A549 (cell line): ENCODE data around the gene ADCY10. TPM values are rescaled to one million over a fixed set of nuclear protein-coding genes. Genes with fewer than 3 reads are reported as not detected.

Experiments
- ATAC-seq, 2 experiments: fragments of 200-7000 bp in 1 of 2; fragments of >200 bp in 1 of 2; cut with Nextera tagmentation in 1 of 2; cut with Tn5 transposase in 1 of 2; 3 replicates each; pipeline versions ENCODE4 v1.8.0 to v1.9.1; 2018 to 2020; ENCODE audit warnings: mild to moderate bottlenecking in 1 of 2, moderate library complexity in 1 of 2
- CTCF ChIA-PET: fragments of 300-600 bp; sonication (Branson Sonifier 250); formaldehyde crosslinking; extraction: SDS; loops from one replicate; lab custom pipeline; 2021; ENCODE audit warnings: antibody characterized with exemption, inconsistent platforms; lab: Yijun Ruan, JAX
- POLR2A ChIA-PET: fragments of 350-600 bp; formaldehyde crosslinking; extraction: SDS; loops from one replicate; lab custom pipeline; 2021; ENCODE audit warnings: antibody characterized with exemption, inconsistent platforms; lab: Yijun Ruan, JAX
- DNase-seq, 2 experiments: peaks; one replicate each; pipeline versions ENCODE4 v3.0.0 to v3.0.0-alpha.2; 2011 to 2016; ENCODE audit warnings: low read depth in 1 of 2, low spot score in 1 of 2
- FAIRE-seq: peaks from 2 replicates; lab custom pipeline; 2011; peaks lifted over from hg19 to GRCh38; lab: Jason Lieb, UNC
- H3K27ac ChIP-seq, 2 experiments: fragments of >200 bp; sonication (Bioruptor Twin); formaldehyde crosslinking; 3 replicates each; pipeline ENCODE4 v1.5.1; 2016 to 2017
- H3K4me1 ChIP-seq: fragments of >200 bp; sonication (Bioruptor Twin); formaldehyde crosslinking; 3 replicates; pipeline ENCODE4 v1.6.1; 2016
- H3K4me2 ChIP-seq: fragments of >200 bp; sonication (Bioruptor Twin); formaldehyde crosslinking; 3 replicates; pipeline ENCODE4 v1.6.1; 2016
- H3K4me3 ChIP-seq: fragments of >200 bp; sonication (Bioruptor Twin); formaldehyde crosslinking; 3 replicates; pipeline ENCODE4 v1.5.1; 2016
- H3K9me3 ChIP-seq: fragments of >200 bp; sonication (Bioruptor Twin); formaldehyde crosslinking; 3 replicates; pipeline ENCODE4 v1.6.1; 2016
- CHD4 ChIP-seq: fragments of 200-600 bp; sonication (generic); IDR thresholded peaks from 2 replicates; pipeline ENCODE4 v1.6.1; 2016; ENCODE audit warnings: antibody characterized with exemption, mild to moderate bottlenecking, borderline replicate concordance
- EHF ChIP-seq: fragments of 250-450 bp; sonication (Bioruptor Pico); IDR thresholded peaks from 2 replicates; pipeline ENCODE4 v1.5.0; 2020; ENCODE audit warnings: mild to moderate bottlenecking
- ESRRA ChIP-seq: fragments of 150-350 bp; IDR thresholded peaks from 2 replicates; pipeline ENCODE4 v1.6.1; 2014; ENCODE audit warnings: mild to moderate bottlenecking, low read length, borderline replicate concordance
- FOSB ChIP-seq: fragments of 250-450 bp; sonication (Bioruptor Pico); IDR thresholded peaks from 2 replicates; pipeline ENCODE4 v1.5.0; 2020; ENCODE audit warnings: mild to moderate bottlenecking, moderate library complexity
- GATA3 ChIP-seq: IDR thresholded peaks from 2 replicates; pipeline ENCODE4 v1.6.1; 2012; ENCODE audit warnings: borderline replicate concordance
- HEYL ChIP-seq: fragments of 250-450 bp; sonication (Bioruptor Pico); IDR thresholded peaks from 2 replicates; pipeline ENCODE4 v1.8.0; 2021; ENCODE audit warnings: mild to moderate bottlenecking, moderate library complexity
- HOXB13 ChIP-seq: fragments of 250-450 bp; sonication (Bioruptor Pico); IDR thresholded peaks from 2 replicates; pipeline ENCODE4 v1.5.0; 2020; ENCODE audit warnings: low read depth, mild to moderate bottlenecking, moderate library complexity
- HOXB5 ChIP-seq: fragments of 250-450 bp; sonication (Bioruptor Pico); IDR thresholded peaks from 2 replicates; pipeline ENCODE4 v1.5.0; 2020; ENCODE audit warnings: mild to moderate bottlenecking, moderate library complexity
- JUN ChIP-seq, 2 experiments: fragments of >200 bp; sonication (Bioruptor Twin); formaldehyde crosslinking; IDR thresholded peaks; 2 replicates in 1 of 2; 3 replicates in 1 of 2; pipeline ENCODE4 v1.6.1; 2016 to 2017
- MAZ ChIP-seq: fragments of 150-350 bp; IDR thresholded peaks from 2 replicates; pipeline ENCODE4 v1.6.1; 2014; ENCODE audit warnings: antibody characterized with exemption, low read depth, low read length, borderline replicate concordance
- MYC ChIP-seq: IDR thresholded peaks from 2 replicates; pipeline ENCODE4 v1.6.1; 2012; ENCODE audit warnings: mild to moderate bottlenecking, inconsistent platforms, low read length, improper control_type of control experiment, borderline replicate concordance
- NFE2L2 ChIP-seq: fragments of 150-350 bp; conservative IDR thresholded peaks from 2 replicates; pipeline ENCODE4 v1.6.1; 2014; ENCODE audit warnings: low read length
- NR3C1 ChIP-seq: fragments of >200 bp; sonication (Bioruptor Twin); formaldehyde crosslinking; IDR thresholded peaks from 3 replicates; pipeline ENCODE4 v1.6.1; 2017
- RCOR1 ChIP-seq: fragments of 150-350 bp; IDR thresholded peaks from 2 replicates; pipeline ENCODE4 v1.6.1; 2014; ENCODE audit warnings: antibody characterized with exemption, low read length, low read depth
- RNF2 ChIP-seq: fragments of 200-600 bp; sonication (generic); IDR thresholded peaks from 2 replicates; pipeline ENCODE4 v1.6.1; 2016; ENCODE audit warnings: low read depth, mild to moderate bottlenecking, antibody characterized with exemption, moderate library complexity, borderline replicate concordance
- TFCP2L1 ChIP-seq: fragments of 250-450 bp; sonication (Bioruptor Pico); IDR thresholded peaks from 2 replicates; pipeline ENCODE4 v1.5.0; 2021; ENCODE audit warnings: mild to moderate bottlenecking
- ZC3H11A ChIP-seq: fragments of 450-650 bp; IDR thresholded peaks from 2 replicates; pipeline ENCODE4 v1.6.1; 2014; ENCODE audit warnings: antibody characterized with exemption, mild to moderate bottlenecking
- ZSCAN20 ChIP-seq: fragments of 250-450 bp; sonication (Bioruptor Pico); IDR thresholded peaks from 2 replicates; pipeline ENCODE4 v1.8.0; 2022; ENCODE audit warnings: mild to moderate bottlenecking, moderate library complexity
- WGBS: methylation state at CpG from one replicate; pipeline ENCODE4 v1.1.6; 2017; ENCODE audit errors: missing lambda C conversion rate; 5-methylcytosine and 5-hydroxymethylcytosine counted together
- polyA plus RNA-seq, 4 experiments: library from polyadenylated mRNA; depleted of rRNA in 3 of 4; stranded (reverse); fragments of >200 nt; fragmentation: RNase III in 1 of 4; extraction: RNeasy Plus Mini Kit Qiagen cat#74134 plus additional on column Dnase treatment in 1 of 4; gene quantifications; 2 replicates in 3 of 4; 3 replicates in 1 of 4; pipeline ENCODE4 v1.2.3, GENCODE V29; 2011 to 2017
- TF ChIP-seq, protein P1 (sequence below): fragments of >200 bp; sonication (Bioruptor Twin); formaldehyde crosslinking; IDR thresholded peaks from 3 replicates; pipeline ENCODE4 v1.5.1; 2016
- TF ChIP-seq, protein P2 (sequence below): fragments of 150-350 bp; IDR thresholded peaks from 2 replicates; pipeline ENCODE4 v1.6.1; 2014; ENCODE audit warnings: low read depth, mild to moderate bottlenecking, low read length
- TF ChIP-seq, protein P3 (sequence below): fragments of >200 bp; sonication (Bioruptor Twin); formaldehyde crosslinking; IDR thresholded peaks from 3 replicates; pipeline ENCODE4 v1.6.1; 2016
- TF ChIP-seq, protein P4 (sequence below): fragments of >200 bp; sonication (Bioruptor Twin); formaldehyde crosslinking; IDR thresholded peaks from 2 replicates; pipeline ENCODE4 v1.6.1; 2016
- TF ChIP-seq, protein P5 (sequence below): fragments of 200-600 bp; sonication (generic); IDR thresholded peaks from 2 replicates; pipeline ENCODE4 v1.6.1; 2016; ENCODE audit warnings: antibody characterized with exemption, mild to moderate bottlenecking, moderate library complexity
- TF ChIP-seq, protein P6 (sequence below): fragments of 250-450 bp; sonication (Bioruptor Pico); IDR thresholded peaks from 2 replicates; pipeline ENCODE4 v1.5.0; 2020; ENCODE audit warnings: low read depth, mild to moderate bottlenecking, moderate library complexity

The ADCY10 gene
- polyA plus RNA-seq, 2 of the 4 experiments (the other 2 are of a cell fraction), result 0.03 to 0.18 TPM

DNA sequence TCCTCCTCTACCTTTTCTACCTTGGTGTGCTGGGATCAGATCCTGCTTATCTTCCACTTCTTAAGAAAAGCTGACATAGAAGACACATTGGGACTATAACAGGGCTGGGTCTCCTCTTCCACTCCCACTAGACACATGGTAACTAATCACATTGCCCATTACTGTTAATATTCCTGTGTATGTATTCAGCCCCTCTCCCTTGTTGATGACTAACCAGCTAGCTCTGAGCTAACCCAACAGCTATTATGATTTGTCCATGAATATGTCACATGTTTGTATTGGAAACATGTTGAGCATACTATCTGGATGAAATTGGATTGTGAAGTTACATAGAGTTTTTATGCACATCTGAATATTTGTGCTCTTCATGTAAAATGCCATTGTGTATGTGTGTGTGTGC is 139.2 kb downstream of the ADCY10 start:
- ChIA-PET CTCF (interaction anchor here (0.7 to 2.0 kb wide), 2 partner anchors 11 to 16 kb away, joined by 3 to 6 read pairs; no protein-coding TSS in a partner anchor), POLR2A (no interaction called here)
- ATAC-seq (no peak), DNase-seq (peak in 1 of 2 experiments; percentile 5), FAIRE-seq (peak; percentile 67)
- H3K27ac ChIP-seq, result no peak overlapping the region
- H3K4me3 ChIP-seq, result no peak overlapping the region
- TF ChIP-seq, protein P1, sequence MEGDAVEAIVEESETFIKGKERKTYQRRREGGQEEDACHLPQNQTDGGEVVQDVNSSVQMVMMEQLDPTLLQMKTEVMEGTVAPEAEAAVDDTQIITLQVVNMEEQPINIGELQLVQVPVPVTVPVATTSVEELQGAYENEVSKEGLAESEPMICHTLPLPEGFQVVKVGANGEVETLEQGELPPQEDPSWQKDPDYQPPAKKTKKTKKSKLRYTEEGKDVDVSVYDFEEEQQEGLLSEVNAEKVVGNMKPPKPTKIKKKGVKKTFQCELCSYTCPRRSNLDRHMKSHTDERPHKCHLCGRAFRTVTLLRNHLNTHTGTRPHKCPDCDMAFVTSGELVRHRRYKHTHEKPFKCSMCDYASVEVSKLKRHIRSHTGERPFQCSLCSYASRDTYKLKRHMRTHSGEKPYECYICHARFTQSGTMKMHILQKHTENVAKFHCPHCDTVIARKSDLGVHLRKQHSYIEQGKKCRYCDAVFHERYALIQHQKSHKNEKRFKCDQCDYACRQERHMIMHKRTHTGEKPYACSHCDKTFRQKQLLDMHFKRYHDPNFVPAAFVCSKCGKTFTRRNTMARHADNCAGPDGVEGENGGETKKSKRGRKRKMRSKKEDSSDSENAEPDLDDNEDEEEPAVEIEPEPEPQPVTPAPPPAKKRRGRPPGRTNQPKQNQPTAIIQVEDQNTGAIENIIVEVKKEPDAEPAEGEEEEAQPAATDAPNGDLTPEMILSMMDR, result no peak
- TF ChIP-seq RCOR1, result no peak
- no peak for TF ChIP-seq HOXB5 (CRISPR knock-in tag)
- no peak for TF ChIP-seq TFCP2L1 (CRISPR knock-in tag)
- TF ChIP-seq CHD4, result no peak
- TF ChIP-seq GATA3, result no peak
- peaks cover 10% of the 10 kb centered on the region; the same call in 2 of the 3 replicates for H3K4me1 ChIP-seq
- no peak overlapping the region for H3K4me2 ChIP-seq
- H3K9me3 ChIP-seq, result no peaks in the 10 kb centered on the region

DNA sequence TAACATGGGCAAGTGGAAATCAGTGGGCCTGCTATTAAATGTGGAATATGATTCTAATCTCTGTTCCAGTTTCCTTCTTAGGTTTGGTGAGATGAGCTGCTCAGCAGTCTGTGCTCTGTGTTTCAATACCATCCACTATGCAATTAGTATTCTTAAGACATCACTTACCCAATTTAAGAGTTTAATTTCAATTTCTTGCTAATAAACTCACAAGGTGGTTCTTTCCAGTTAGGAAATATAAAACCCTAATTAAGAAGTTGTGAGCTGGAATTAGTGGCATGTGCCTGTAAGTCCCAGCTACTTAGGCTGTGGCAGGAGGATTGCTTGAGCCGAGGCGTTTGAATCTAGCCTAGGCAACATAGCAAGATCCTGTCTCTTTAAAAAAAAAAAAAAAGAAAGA is 140.4 kb downstream of the ADCY10 start:
- Histone ChIP-seq H3K4me2 (no peak overlapping the region), H3K4me1 (peaks cover 10% of the 10 kb centered on the region; the same call in 2 of the 3 replicates), H3K27ac (no peak overlapping the region), H3K4me3 (no peak overlapping the region), H3K9me3 (no peaks in the 10 kb centered on the region)
- ChIA-PET CTCF (interaction anchor here (1.2 to 2.0 kb wide), 2 partner anchors 17 to 34 kb away, joined by 3 to 6 read pairs; no protein-coding TSS in a partner anchor), POLR2A (no interaction called here)
- WGBS, result 93% methylated on average over 2 of the region's 2 CpGs
- FAIRE-seq (no peak), DNase-seq (no peak), ATAC-seq (no peak)
- TF ChIP-seq RNF2 (no peak), GATA3 (no peak), FOSB (no peak), ESRRA (no peak), TFCP2L1 (CRISPR knock-in tag) (no peak), NR3C1 (no peak), NFE2L2 (no peak), HEYL (CRISPR knock-in tag) (no peak)
- TF ChIP-seq, protein P2, sequence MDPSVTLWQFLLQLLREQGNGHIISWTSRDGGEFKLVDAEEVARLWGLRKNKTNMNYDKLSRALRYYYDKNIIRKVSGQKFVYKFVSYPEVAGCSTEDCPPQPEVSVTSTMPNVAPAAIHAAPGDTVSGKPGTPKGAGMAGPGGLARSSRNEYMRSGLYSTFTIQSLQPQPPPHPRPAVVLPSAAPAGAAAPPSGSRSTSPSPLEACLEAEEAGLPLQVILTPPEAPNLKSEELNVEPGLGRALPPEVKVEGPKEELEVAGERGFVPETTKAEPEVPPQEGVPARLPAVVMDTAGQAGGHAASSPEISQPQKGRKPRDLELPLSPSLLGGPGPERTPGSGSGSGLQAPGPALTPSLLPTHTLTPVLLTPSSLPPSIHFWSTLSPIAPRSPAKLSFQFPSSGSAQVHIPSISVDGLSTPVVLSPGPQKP, result no peak

DNA sequence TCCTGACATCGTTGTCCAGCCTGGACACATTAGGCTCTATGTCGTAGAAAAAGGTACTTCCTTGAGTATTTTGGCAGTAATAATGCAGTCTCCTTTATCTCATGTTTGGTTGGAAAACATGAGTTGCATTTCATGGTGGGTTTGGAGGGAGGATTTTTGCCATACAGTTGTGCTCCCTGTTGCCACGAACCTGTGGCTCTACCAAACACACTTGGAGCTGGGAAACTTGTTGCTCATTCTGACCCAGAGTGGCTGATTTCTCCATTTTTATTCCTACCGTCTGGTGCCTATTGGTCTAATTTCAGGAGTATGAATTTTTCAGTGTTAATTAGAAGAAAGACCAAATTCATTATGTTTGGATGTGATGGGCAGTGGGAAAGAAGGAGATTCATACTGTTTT is 141.5 kb downstream of the ADCY10 start:
- no peaks in the 10 kb centered on the region for H3K9me3 ChIP-seq
- CTCF ChIA-PET, result interaction anchor here (0.6 kb wide), 1 partner anchor 30 kb away, joined by 3 read pairs; no protein-coding TSS in a partner anchor
- peaks cover 10% of the 10 kb centered on the region; the same call in 2 of the 3 replicates for H3K4me1 ChIP-seq
- no peak for FAIRE-seq
- POLR2A ChIA-PET, result no interaction called here
- no peak overlapping the region for H3K4me3 ChIP-seq
- DNase-seq, result no peak
- ATAC-seq, result no peak
- H3K27ac ChIP-seq, result no peak overlapping the region
- WGBS, result 85% methylated on average over 4 of the region's 4 CpGs
- H3K4me2 ChIP-seq, result no peak overlapping the region
- TF ChIP-seq MAZ (no peak), JUN (IDR thresholded peaks at IDR 0.05) (no peak), CHD4 (no peak), RNF2 (no peak), ZC3H11A (no peak), RCOR1 (no peak), GATA3 (no peak), NR3C1 (no peak), ZSCAN20 (no peak), EHF (CRISPR knock-in tag) (no peak), MYC (no peak), HOXB13 (CRISPR knock-in tag) (no peak)
- TF ChIP-seq, protein P3, sequence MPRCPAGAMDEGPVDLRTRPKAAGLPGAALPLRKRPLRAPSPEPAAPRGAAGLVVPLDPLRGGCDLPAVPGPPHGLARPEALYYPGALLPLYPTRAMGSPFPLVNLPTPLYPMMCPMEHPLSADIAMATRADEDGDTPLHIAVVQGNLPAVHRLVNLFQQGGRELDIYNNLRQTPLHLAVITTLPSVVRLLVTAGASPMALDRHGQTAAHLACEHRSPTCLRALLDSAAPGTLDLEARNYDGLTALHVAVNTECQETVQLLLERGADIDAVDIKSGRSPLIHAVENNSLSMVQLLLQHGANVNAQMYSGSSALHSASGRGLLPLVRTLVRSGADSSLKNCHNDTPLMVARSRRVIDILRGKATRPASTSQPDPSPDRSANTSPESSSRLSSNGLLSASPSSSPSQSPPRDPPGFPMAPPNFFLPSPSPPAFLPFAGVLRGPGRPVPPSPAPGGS, result no peak
- TF ChIP-seq, protein P4, sequence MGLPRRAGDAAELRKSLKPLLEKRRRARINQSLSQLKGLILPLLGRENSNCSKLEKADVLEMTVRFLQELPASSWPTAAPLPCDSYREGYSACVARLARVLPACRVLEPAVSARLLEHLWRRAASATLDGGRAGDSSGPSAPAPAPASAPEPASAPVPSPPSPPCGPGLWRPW, result no peak
- TF ChIP-seq, protein P5, sequence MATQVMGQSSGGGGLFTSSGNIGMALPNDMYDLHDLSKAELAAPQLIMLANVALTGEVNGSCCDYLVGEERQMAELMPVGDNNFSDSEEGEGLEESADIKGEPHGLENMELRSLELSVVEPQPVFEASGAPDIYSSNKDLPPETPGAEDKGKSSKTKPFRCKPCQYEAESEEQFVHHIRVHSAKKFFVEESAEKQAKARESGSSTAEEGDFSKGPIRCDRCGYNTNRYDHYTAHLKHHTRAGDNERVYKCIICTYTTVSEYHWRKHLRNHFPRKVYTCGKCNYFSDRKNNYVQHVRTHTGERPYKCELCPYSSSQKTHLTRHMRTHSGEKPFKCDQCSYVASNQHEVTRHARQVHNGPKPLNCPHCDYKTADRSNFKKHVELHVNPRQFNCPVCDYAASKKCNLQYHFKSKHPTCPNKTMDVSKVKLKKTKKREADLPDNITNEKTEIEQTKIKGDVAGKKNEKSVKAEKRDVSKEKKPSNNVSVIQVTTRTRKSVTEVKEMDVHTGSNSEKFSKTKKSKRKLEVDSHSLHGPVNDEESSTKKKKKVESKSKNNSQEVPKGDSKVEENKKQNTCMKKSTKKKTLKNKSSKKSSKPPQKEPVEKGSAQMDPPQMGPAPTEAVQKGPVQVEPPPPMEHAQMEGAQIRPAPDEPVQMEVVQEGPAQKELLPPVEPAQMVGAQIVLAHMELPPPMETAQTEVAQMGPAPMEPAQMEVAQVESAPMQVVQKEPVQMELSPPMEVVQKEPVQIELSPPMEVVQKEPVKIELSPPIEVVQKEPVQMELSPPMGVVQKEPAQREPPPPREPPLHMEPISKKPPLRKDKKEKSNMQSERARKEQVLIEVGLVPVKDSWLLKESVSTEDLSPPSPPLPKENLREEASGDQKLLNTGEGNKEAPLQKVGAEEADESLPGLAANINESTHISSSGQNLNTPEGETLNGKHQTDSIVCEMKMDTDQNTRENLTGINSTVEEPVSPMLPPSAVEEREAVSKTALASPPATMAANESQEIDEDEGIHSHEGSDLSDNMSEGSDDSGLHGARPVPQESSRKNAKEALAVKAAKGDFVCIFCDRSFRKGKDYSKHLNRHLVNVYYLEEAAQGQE, result no peak
- TF ChIP-seq, protein P6, sequence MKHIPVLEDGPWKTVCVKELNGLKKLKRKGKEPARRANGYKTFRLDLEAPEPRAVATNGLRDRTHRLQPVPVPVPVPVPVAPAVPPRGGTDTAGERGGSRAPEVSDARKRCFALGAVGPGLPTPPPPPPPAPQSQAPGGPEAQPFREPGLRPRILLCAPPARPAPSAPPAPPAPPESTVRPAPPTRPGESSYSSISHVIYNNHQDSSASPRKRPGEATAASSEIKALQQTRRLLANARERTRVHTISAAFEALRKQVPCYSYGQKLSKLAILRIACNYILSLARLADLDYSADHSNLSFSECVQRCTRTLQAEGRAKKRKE (CRISPR knock-in tag), result no peak
